ENCODE results near the gene RSRC1.

GRCh38 chr3:158520433-158520832 lies 410.5 kb downstream of the RSRC1 start:
- no peak for TF ChIP-seq EZH2phosphoT487 (conservative IDR thresholded peaks at IDR 0.05; ENCODE audit: low read length)
- TF ChIP-seq CTCF (IDR thresholded peaks at IDR 0.05; ENCODE audit: insufficient read depth, low read length, poor library complexity, severe bottlenecking) = no peak

Measured in SU-DHL-6 (cell line).